ENCODE data around the gene KCNQ1.

The KCNQ1 gene

DNA sequence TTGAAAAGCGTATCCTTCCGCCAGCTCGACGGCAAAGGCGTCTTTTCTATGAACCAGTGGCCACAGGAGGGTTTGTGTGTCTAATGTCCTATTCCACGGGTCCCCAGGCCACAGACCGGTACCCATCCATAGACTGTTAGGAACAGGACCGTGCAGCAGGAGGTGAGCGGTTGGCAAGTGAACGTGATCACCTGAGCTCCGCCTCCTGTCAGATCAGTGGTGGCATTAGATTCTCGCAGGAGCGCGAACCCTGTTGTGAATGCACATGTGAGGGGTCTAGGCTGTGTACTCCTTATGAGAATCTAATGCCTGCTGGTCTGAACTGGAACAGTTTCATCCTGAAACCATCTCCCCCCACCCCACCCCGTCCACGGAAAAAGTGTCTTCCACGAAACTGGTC lies 317.6 kb downstream of the KCNQ1 start:
- TF ChIP-seq CTCF (IDR thresholded peaks at IDR 0.05; ENCODE audit: low read depth, low read length): no peak

GRCh38 chr11:2763984-2764383 lies 319.2 kb downstream of the KCNQ1 start:
- no peak overlapping the region for H3K4me3 ChIP-seq (ENCODE audit: low read depth, low read length)
- no peak for TF ChIP-seq CTCF (IDR thresholded peaks at IDR 0.05; ENCODE audit: low read depth, low read length)

More for the DNA sequence above, 317.6 kb downstream of the KCNQ1 start:
- no peak overlapping the region for H3K4me3 ChIP-seq (ENCODE audit: low read depth, low read length)

DNA sequence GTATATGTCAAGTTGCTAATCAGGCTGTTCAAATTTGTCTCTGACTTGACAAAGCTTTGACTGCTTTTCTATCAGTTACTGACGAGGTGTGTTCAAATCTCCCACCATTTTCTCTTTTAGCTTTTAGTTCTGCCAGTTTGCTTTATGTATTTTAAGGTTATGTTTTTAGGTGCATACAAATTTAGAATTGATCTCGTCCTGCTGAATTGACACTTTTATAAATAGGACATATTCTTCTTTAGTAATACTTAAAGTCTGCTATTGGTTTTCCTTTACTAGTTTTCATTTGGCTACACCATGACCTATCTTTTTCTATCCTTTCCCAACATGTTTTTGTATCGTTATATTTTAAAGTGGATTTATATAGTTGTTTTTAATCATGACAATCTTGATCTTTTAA lies 320.7 kb downstream of the KCNQ1 start:
- TF ChIP-seq CTCF (IDR thresholded peaks at IDR 0.05; ENCODE audit: low read depth, low read length): no peak
- H3K4me3 ChIP-seq (ENCODE audit: low read depth, low read length): no peak overlapping the region

GRCh38 chr11:2766166-2766565 lies 321.4 kb downstream of the KCNQ1 start:
- no peak for TF ChIP-seq CTCF (IDR thresholded peaks at IDR 0.05; ENCODE audit: low read depth, low read length)

DNA sequence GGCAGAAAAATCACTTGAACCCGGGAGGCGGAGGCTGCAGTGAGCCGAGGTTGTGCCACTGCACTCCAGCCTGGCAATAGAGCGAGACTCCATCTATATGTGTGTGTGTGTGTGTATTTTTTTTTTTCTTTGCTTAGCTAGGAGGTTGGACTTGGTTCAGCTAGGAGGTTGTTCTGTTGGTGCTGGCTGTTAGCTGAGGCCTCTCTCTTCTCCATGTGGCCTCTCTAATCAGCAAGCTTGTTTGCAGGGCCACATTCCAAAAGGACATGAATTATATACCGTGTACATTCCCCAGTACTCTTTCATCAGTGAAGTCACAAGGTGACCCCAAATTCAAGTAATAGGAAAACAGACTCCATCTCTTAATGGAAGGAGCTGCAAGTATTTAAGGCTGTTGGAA lies 322.3 kb downstream of the KCNQ1 start:
- H3K4me3 ChIP-seq (ENCODE audit: low read depth, low read length): no peak overlapping the region
- no peak for TF ChIP-seq CTCF (IDR thresholded peaks at IDR 0.05; ENCODE audit: low read depth, low read length)

More at GRCh38 chr11:2766166-2766565, 321.4 kb downstream of the KCNQ1 start:
- H3K4me3 ChIP-seq (ENCODE audit: low read depth, low read length): no peak overlapping the region

DNA sequence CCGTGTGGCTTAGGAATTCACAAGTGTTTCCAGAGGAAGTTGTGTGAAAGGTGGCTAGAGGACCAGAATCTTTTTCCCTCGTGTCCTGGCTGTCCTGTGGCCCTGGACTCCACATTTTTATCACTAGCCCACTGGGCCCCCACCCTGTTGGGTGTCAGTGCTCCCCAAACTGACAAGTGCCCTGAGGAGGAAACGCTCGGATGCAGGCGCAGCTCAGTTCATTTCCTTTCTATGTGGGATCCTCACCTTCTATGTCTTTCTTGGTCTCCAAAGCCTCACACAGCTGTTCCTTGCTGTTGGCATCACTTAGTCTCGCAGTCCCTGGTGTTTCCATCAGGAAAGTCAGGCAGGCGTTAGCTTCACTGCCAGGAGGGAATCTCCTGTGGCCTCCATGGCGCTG lies 323.0 kb downstream of the KCNQ1 start:
- no peak for TF ChIP-seq CTCF (IDR thresholded peaks at IDR 0.05; ENCODE audit: low read depth, low read length)
- H3K4me3 ChIP-seq (ENCODE audit: low read depth, low read length): no peak overlapping the region

DNA sequence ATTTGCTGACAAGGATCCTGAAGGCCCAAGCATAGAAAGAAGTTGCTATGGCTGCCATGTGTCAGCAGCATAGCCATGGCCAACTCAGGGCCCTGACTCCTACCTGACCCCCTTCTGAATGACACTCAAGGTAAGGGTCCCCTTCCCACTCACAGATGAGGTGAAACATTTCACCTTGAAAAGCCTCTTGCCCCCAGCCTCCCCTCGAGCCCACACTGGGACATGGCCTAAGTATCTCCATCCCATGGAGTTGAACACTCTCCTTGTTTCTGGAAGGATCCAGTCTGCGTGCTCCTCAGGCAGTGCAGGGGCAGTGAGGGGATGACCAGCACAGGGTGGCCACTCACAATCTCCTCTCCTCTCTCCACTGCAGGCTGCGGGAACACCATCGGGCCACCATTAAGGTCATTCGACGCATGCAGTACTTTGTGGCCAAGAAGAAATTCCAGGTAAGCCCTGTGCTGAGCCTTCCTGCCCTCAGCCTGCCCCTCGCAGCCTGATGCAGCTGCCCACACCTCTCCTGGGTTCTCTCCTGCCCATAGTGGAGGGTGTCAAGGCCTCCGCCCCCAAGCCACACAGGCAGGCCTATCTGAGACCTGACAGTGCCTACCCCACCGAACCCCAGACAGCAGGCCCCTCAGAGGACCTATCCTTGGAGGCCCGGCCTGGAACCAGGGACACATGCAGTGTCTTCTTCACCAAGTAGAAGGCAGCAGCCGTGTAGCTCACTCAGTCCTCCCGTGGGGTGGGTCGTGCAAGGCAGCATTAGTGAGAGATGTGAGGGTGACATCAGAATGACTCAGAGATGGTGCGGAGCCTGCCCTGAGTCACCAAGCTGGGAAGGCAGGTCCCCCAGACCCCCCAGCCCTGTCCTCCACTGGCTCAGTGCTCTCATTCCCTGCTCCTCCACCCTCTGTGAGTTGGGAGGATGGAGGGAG lies 323.9 kb downstream of the KCNQ1 start:
- no peak overlapping the region for H3K4me3 ChIP-seq (ENCODE audit: low read depth, low read length)
- TF ChIP-seq CTCF (IDR thresholded peaks at IDR 0.05; ENCODE audit: low read depth, low read length): no peak
